BJ (cell line): ENCODE data around the gene UBR7. TPM values are rescaled to one million over a fixed set of nuclear protein-coding genes. Genes with fewer than 3 reads are reported as not detected.

Experiments
- CTCF ChIA-PET: fragments of 350-600 bp; formaldehyde crosslinking; extraction: SDS; loops from one replicate; lab custom pipeline; 2021; ENCODE audit warnings: antibody characterized with exemption, inconsistent platforms; lab: Yijun Ruan, JAX
- POLR2A ChIA-PET: fragments of 300-600 bp; sonication (Branson Sonifier 250); formaldehyde crosslinking; extraction: SDS; loops from one replicate; lab custom pipeline; 2021; ENCODE audit warnings: antibody characterized with exemption; lab: Charles Lee
- DNase-seq: peaks from one replicate; pipeline ENCODE4 v3.0.0-alpha.2; 2011; ENCODE audit warnings: low read depth
- H3K27me3 ChIP-seq: 2 replicates; pipeline ENCODE4 v1.6.0; 2011; ENCODE audit warnings: low read length; ENCODE audit not compliant: control insufficient read depth, insufficient read depth
- H3K36me3 ChIP-seq: 2 replicates; pipeline ENCODE4 v1.5.1; 2011; ENCODE audit warnings: low read length; ENCODE audit not compliant: control insufficient read depth, insufficient read depth
- H3K4me3 ChIP-seq: 2 replicates; pipeline ENCODE4 v1.5.1; 2011; ENCODE audit warnings: low read depth, mild to moderate bottlenecking, control low read depth, low read length
- CTCF ChIP-seq: IDR thresholded peaks from 2 replicates; pipeline ENCODE4 v1.5.1; 2011; ENCODE audit warnings: low read depth, mild to moderate bottlenecking, control low read depth, inconsistent platforms, low read length, moderate library complexity; ENCODE audit not compliant: insufficient read depth
- polyA plus RNA-seq: library from polyadenylated mRNA; depleted of rRNA; stranded (reverse); fragments of >200 nt; gene quantifications from 2 replicates; pipeline ENCODE4 v1.2.3, GENCODE V29; 2011

Gene UBR7
- polyA plus RNA-seq, 1 experiment = 30.3 TPM

GRCh38 chr14:93175492-93175891, 31.6 kb upstream of the UBR7 start:
- Histone ChIP-seq H3K4me3 (no peak overlapping the region), H3K27me3 (peaks cover 3% of the 10 kb centered on the region; the same call in 1 of the 2 replicates), H3K36me3 (no peaks in the 10 kb centered on the region)
- DNase-seq = no peak
- TF ChIP-seq CTCF = no peak
- ChIA-PET POLR2A (no interaction called here), CTCF (interaction anchor here (1.0 to 2.0 kb wide), 3 partner anchors 32 to 223 kb away, joined by 3 to 11 read pairs (median 7); no protein-coding TSS in a partner anchor)

DNA sequence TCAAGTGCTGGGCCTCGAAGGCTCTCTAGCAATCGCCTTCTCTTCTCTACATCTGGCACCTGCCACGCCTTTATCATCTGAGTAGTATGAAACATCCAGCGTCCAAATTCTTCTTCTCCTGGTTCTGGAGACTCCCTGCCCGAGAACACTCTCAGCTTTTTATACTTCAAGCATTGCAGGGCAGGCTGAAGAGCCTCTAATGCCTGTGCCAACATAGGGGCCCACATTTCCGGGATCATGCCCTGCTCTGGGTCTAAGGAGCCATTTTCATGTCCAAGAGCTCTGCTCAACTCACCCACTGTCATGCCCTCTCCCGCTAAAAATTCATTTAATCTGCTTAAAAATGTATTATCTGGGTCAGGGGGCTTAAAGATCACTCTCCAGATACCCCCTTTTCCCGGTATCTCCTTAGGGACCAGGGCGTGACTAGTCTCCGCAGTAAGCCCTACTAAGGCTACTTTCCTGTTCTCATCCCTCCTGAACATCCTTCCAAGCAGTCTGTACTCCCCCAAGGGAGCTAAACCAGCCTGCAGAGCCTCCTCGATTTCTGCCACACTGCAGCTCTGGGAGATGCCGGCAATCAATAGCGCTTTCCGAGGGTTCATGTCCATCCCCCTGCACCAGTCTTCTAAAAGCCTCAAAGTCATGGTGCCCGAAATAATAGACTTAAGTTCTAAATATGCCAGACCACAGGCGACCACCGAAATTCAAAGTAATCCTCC, 23.3 kb upstream of the UBR7 start:
- no peaks in the 10 kb centered on the region for H3K27me3 ChIP-seq
- TF ChIP-seq CTCF = no peak
- DNase-seq = no peak
- H3K36me3 ChIP-seq = no peaks in the 10 kb centered on the region; the same call in none of the 2 replicates
- ChIA-PET CTCF (interaction anchor here (0.6 to 1.0 kb wide), 3 partner anchors 71 to 645 kb away, joined by 3 to 4 read pairs (median 4); no protein-coding TSS in a partner anchor), POLR2A (no interaction called here)
- peak overlapping the region; percentile 99 for H3K4me3 ChIP-seq

GRCh38 chr14:93184391-93185348, 22.4 kb upstream of the UBR7 start, which contains the start of the genes LYSET and MOAP1:
Gene LYSET (plus strand): TSS chr14:93185317. CDS start chr14:93185406, 89 bp downstream.
Gene MOAP1 (minus strand): TSS chr14:93184897. CDS start chr14:93184242, 655 bp downstream.
- Histone ChIP-seq H3K36me3 (no peaks in the 10 kb centered on the region; the same call in none of the 2 replicates), H3K4me3 (peak within 1 kb of the TSS; percentile 99), H3K27me3 (no peaks in the 10 kb centered on the region)
- no peak for DNase-seq
- ChIA-PET CTCF (interaction anchor here (0.5 to 1.3 kb wide), 8 partner anchors 10 to 646 kb away, joined by 3 to 5 read pairs (median 4); partner anchors contain the start of genes GON7 and UBR7), POLR2A (interaction anchor here (0.5 kb wide), 1 partner anchor 312 kb away, joined by 5 read pairs; no protein-coding TSS in a partner anchor)
- no peak for TF ChIP-seq CTCF

GRCh38 chr14:93185349-93185720, 21.7 kb upstream of the UBR7 start:
- peak overlapping the region; percentile 99 for H3K4me3 ChIP-seq
- ChIA-PET POLR2A (no interaction called here), CTCF (interaction anchor here (0.5 to 1.3 kb wide), 7 partner anchors 10 to 304 kb away, joined by 3 to 5 read pairs (median 4); partner anchors contain the start of genes GON7 and UBR7)
- no peaks in the 10 kb centered on the region for H3K27me3 ChIP-seq
- no peak for TF ChIP-seq CTCF
- no peaks in the 10 kb centered on the region; the same call in none of the 2 replicates for H3K36me3 ChIP-seq
- no peak for DNase-seq
